NCI-H510A (cell line): Measurements from ENCODE around the gene ZNF710.
"Not testable (repeated sequence)": the region's sequence is repeated elsewhere in the genome, so short reads cannot be mapped to it uniquely, and the experiment has no call there.

Experiments used
- DNase-seq: peaks from one replicate; lab custom pipeline; 2025; lab: John Stamatoyannopoulos, UW

ZNF710 gene, protein sequence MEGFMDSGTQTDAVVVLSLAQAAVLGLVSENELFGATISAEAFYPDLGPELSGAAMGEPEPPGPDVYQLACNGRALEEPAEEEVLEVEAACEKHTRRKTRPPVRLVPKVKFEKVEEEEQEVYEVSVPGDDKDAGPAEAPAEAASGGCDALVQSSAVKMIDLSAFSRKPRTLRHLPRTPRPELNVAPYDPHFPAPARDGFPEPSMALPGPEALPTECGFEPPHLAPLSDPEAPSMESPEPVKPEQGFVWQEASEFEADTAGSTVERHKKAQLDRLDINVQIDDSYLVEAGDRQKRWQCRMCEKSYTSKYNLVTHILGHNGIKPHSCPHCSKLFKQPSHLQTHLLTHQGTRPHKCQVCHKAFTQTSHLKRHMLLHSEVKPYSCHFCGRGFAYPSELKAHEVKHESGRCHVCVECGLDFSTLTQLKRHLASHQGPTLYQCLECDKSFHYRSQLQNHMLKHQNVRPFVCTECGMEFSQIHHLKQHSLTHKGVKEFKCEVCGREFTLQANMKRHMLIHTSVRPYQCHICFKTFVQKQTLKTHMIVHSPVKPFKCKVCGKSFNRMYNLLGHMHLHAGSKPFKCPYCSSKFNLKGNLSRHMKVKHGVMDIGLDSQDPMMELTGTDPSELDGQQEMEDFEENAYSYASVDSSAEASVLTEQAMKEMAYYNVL

DNA sequence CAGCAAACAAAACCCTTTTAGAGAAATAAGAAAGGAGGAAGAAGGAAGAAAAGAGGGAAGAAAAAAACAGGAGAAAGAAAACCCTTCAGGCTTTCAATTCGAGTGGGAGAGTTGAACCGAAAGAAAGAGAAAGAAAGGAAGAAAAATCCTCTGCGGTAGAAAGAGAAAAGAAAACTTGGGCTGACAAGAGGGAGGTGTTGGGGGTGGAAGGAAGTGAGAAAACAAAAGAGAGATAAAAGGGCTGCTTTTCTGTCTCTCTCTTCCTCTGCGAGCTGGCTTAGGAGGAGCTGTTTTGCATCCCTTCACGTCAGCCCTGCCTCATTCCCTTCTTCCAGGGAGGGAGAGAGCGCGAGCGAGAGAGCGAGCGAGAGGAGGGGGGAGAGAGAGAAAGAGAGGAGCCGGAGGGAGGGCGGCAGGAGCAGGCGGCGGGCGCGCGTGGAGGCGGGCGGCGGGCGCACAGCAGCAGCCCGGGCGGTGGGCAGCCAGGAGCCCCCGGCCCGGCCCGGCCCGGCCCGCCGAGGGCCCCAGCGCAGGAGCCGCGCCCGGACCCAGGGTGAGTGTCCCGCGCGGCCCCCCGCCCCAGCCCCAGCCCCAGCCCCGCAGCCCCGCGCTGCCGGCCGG lies at the start of gene ZNF710:
ZNF710 (plus strand) TSS at position 263 of the 621 bp plus-strand sequence. CDS start 65,814 bp downstream, outside the sequence.
- DNase-seq: no peak

DNA sequence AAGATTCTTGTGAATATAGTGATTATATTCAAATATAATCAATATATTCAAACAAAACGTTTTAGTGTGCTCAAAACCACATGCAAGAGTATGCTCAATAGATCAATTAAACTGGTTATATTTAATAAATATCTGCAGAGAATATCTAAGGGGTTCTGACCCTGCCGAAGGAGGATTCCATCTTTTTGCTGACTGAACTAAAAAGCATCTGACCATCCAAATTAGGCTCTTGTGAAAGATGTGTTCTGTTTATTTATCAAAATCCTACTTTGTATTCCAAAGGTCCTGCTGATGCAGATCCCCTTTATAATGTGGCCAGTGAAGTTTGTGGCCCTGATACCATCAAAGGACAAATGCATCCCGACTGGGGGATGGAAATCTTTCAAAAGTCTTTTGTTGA lies 46.6 kb upstream of the ZNF710 start:
- DNase-seq: no peak

DNA sequence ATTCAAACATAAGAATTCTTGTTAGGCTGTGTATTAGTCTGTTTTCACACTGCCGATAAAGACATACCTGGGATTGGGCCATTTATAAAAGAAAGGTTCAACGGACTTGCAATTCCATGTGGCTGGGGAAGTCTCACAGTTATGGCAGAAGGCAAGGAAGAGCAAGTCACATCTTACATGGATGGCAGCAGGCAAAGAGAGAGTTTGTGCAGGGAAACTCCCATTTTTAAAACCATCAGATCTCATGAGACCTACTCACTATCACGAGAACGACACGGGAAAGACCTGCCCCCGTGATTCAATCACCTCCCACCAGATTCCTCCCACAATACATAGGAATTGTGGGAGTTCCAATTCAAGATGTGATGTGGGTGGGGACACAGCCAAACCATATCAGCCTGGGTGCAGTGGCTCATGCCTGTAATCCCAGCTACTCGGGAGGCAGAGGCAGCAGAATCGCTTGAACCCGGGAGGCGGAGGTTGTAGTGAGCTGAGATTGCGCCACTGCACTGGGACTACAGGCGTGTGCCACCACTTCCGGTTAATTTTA lies 45.6 kb upstream of the ZNF710 start:
- not testable (repeated sequence) for DNase-seq

GRCh38 chr15:89958107-89958805 lies 42.9 kb upstream of the ZNF710 start:
- DNase-seq: no peak

- DNase-seq: no peak
Observed at GRCh38 chr15:89963301-89964231, 37.6 kb upstream of the ZNF710 start.

DNA sequence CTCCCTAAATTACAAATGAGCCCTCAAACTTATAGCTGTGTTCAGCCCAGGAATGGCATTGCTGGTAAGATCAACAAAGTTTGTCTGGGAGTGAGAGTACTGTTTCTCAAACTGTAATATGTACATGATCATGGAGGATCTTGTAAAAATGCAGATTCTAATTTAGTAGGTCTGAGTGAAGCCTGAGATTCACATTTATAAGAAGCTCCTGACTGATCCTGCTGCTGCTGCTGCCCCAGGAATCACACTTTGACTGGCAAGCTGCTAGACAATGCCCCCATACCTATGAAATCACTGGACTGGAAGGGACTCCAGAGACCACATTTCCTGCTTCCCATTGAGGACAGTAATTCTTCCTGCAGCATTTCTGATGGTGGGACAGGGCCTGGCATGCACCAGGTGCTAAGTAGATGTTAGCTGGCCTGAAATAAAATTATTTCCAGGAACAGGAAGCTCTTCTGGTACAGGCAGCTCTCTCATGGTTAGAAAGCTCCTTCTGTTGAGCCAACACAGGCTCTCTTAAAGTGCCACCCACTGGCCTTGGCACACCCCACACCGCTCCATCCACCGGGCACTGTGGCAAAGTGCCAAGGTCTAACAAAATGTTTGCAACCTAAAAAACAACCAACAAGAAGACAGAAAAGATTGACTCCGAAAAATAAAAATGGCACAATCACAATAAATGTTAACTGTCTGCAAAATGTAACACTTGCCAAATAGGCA lies 36.7 kb upstream of the ZNF710 start:
- DNase-seq: no peak

- DNase-seq: no peak
Observed at GRCh38 chr15:89967881-89968280, 33.2 kb upstream of the ZNF710 start.

- no peak for DNase-seq
Observed at GRCh38 chr15:89971592-89971997, 29.5 kb upstream of the ZNF710 start.

GRCh38 chr15:89972085-89972484 lies 29.0 kb upstream of the ZNF710 start:
- no peak for DNase-seq

DNA sequence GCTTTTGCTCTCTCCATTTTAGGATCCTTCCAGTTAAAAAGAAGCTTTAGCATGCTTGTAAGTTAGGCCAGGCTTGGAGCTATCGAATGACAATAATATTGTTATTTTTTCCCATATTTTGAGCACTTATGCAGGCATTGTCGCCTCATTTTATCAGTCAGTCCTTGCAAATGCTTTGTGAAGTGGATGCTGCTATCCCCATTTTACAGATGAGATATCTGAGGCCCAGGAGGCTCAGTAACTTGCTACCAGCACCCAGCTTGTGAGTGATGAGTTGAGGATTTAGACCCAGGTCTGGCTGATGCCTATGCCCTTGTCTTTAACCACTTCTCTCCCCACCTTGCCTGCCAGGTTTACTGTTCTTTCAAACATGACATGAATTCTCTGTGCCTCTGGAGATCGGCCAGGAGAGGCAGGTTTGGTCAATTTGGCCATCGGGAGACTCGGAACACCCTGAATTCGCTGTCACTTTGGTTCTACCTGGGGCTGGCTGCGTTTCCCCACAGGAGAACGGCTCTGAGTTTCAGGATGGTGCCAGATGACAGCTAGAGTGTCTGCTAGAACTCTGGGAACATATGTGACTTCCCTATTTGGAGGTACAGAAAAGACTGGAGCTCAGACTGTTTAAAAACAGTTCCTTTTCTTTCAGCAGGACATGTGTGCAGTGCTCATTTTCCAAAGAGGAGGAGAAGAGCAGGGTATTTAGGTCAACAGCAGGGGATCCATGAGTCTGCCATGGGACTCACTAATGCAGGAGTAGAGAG lies 25.5 kb upstream of the ZNF710 start:
- no peak for DNase-seq

DNA sequence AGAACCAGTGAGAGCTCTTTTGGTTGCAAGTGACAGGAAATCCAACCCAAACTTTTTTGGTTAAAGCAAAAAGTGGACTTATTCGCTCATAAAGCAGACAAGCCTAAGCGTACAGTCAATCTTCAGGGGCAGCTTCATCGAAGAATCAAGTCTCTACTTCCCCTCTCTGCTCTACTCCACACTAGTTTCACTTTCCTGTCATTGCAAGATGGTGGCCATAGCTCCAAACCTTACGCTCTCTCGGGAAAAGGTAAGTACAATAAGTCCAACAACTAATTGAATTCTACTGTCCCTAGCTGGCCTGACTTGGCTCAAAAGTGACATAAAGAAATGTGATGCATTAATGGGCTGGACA lies 24.9 kb upstream of the ZNF710 start:
- DNase-seq: no peak

GRCh38 chr15:89977836-89978235 lies 23.3 kb upstream of the ZNF710 start:
- DNase-seq: not testable (repeated sequence)

DNA sequence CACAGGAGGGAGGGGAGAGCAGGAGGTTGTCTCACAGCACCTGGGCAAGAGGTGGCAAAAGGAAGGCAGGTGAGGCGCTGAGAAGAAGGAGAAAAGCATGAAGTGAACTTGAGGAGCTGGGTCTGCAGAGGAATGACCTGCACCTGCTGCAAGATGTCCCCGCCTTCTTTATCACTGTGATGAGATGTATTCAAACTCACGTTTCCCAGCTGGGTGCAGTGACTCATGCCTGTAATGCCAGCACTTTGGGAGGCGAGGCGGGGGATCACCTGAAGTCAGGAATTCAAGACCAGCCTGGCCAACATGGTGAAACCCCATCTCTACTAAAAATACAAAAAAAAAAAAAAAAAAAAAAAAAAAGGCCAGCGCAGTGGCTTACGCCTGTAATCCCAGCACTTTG lies 22.2 kb upstream of the ZNF710 start:
- no peak for DNase-seq

GRCh38 chr15:89980896-89981295 lies 20.2 kb upstream of the ZNF710 start:
- DNase-seq: no peak

GRCh38 chr15:89982315-89983055 lies 18.6 kb upstream of the ZNF710 start:
- no peak for DNase-seq

DNA sequence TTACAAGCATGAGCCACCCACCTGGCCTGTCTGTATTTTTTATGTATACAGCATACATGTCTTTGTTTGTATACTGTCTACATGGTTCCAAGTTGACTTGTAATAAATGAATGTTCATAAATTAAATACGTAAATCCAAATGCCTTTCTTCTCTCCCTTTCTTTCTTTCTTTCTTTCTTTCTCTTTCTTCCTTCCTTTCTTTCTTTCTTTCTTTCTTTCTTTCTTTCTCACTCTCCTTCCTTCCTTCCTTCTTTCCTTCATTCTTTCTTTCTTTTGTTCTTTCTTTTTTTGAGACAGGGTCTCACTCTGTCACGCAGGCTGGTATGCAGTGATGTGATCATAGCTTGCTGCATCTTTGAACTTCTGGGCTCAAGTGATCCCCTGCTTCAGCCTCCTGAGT lies 17.1 kb upstream of the ZNF710 start:
- DNase-seq: no peak

DNA sequence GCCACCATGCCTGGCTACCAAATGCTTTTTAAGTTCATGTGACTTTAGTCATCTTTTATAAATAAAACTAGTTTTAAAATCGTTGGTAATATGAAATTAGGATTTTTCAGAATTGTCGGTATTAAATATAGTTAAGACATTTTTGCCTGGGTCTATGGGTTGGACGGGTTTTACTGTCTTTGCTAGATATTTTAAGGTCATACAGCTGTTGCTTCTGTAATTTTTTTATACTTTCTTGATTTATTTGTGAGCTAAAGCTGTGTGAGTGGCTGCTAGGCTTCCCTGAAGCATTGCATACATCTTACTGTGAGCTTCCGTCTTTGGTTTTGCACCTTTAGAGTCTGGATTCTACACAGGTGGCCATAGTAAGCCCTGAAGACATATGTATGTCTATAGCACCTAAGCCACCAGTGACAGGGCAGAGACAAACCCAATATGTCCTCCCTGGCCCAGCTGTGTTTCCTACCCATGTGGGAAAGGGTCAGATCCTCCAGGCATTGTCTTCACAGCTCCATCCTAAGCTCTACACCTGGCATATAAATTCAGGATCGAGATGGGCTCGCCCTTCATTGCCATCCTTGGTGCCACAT lies 16.6 kb upstream of the ZNF710 start:
- no peak for DNase-seq

DNA sequence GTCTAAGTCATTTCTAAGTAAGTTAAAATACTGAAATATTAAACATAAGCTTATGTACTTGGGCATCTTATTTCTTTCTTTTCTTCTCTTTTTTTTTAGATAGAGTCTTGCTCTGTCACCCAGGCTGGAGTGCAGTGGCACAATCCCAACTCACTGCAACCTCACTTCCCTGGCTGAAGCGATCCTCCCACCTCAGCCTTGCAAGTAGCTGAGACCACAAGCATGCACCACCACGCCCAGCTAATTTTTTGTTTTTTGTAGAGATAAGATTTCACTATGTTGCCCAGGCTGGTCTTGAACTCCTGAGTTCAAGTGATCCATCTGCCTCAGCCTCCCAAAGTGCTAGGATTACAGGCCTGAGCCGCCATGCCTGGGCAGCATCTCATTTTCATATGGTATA lies 16.0 kb upstream of the ZNF710 start:
- DNase-seq: no peak

- DNase-seq: no peak
Observed at GRCh38 chr15:89991312-89991711, 9.8 kb upstream of the ZNF710 start.
